ENCODE measurements around the gene KIF5C. TPM values are rescaled to one million over a fixed set of nuclear protein-coding genes. Genes with fewer than 3 reads are reported as not detected.
A peak's percentile ranks its signal among the peaks of the same experiment; 100 is the strongest.

The KIF5C gene
- total RNA-seq, 1 donor from 2014 or later: 26.8 TPM

DNA sequence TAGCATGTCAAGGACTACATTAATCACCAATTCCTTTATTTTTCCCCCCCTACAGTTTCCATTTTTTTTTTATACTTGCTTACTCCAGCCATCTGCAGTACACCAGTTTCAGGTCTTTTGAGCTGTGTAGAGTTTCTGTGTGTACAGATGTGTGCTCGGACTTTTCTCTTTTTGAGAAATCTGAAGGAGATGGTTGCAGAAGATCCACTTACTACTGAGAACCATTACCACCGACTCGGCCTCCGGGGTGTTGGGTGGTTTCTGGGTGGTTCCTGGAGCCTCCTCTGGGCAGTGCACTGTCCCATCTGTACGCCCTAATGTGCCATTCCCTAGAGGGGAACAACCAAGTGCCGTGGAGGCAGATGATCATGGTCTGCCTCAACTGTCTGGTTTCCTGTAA, 148.1 kb downstream of the KIF5C start:
- TF ChIP-seq, protein P1, sequence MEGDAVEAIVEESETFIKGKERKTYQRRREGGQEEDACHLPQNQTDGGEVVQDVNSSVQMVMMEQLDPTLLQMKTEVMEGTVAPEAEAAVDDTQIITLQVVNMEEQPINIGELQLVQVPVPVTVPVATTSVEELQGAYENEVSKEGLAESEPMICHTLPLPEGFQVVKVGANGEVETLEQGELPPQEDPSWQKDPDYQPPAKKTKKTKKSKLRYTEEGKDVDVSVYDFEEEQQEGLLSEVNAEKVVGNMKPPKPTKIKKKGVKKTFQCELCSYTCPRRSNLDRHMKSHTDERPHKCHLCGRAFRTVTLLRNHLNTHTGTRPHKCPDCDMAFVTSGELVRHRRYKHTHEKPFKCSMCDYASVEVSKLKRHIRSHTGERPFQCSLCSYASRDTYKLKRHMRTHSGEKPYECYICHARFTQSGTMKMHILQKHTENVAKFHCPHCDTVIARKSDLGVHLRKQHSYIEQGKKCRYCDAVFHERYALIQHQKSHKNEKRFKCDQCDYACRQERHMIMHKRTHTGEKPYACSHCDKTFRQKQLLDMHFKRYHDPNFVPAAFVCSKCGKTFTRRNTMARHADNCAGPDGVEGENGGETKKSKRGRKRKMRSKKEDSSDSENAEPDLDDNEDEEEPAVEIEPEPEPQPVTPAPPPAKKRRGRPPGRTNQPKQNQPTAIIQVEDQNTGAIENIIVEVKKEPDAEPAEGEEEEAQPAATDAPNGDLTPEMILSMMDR (IDR thresholded peaks at IDR 0.05; ENCODE audit: unreplicated experiment): no peak
- Mint-ChIP-seq H3K27me3 (no peaks in the 10 kb centered on the region), H3K4me3 (ENCODE audit: low read depth) (no peak overlapping the region), H3K27ac (no peak overlapping the region), H3K9me3 (ENCODE audit: low read depth) (no peaks in the 10 kb centered on the region), H3K36me3 (ENCODE audit: insufficient read depth) (peaks cover 3% of the 10 kb centered on the region), H3K4me1 (ENCODE audit: low read depth) (peaks cover 52% of the 10 kb centered on the region)
- DNase-seq (ENCODE audit: low spot score, unreplicated experiment): no peak

DNA sequence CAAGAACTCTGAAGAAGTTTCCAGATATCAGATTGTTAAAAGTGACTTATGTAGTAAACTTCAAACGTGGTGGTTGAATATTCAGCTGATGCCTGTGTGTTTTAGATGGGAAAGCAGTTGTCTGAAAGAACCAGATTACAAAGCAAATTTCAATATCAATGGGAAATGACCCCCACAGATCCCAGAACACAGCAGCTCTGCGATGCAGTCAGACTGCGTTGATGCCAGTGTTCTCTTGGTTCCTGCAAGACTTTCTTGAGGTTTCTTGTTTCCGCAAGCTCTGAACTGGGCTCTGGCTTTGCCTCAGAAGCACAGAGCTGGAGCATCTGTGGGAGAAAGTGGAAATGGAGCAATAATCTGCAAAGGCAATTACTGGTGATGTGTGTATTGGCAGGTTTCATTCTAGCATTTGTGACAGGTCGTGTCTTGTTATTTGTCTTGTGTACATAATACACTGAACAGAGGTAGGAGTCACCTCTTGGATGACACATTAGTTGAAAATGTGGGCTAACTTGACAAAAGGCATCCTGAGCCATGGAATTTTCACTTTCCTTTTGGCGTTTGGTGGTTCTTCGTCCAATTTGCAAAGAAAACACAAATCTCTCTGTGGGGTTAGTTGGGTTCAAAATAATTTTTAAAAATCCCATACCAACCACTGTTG, 152.7 kb downstream of the KIF5C start:
- no peak for DNase-seq (ENCODE audit: low spot score, unreplicated experiment)
- H3K9me3 Mint-ChIP-seq (ENCODE audit: low read depth): no peaks in the 10 kb centered on the region
- H3K27ac Mint-ChIP-seq: peak overlapping the region; percentile 70
- TF ChIP-seq, protein P1 (IDR thresholded peaks at IDR 0.05; ENCODE audit: unreplicated experiment): no peak
- H3K4me3 Mint-ChIP-seq (ENCODE audit: low read depth): no peak overlapping the region
- peaks cover 8% of the 10 kb centered on the region for H3K27me3 Mint-ChIP-seq
- peaks cover 56% of the 10 kb centered on the region for H3K4me1 Mint-ChIP-seq (ENCODE audit: low read depth)
- H3K36me3 Mint-ChIP-seq (ENCODE audit: insufficient read depth): peaks cover 2% of the 10 kb centered on the region

DNA sequence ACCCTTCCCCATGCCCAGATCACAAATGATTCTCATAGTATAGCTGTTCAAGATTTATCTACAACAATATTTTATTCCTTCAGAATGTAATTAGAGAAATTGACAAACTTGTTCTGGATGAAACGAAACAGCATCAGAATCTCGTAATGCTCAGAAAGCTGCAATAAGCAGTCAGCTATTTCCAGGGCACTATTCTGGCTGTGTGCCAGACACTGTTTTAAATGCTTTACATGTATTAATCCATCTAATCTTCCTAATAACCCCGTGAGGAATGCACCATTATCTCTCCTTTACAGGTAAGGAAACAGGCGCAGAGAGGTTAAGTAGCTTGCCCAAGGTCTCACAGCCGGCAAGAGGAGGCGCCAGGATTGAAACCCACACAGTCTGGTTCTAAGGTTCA, 153.3 kb downstream of the KIF5C start:
- TF ChIP-seq, protein P1 (IDR thresholded peaks at IDR 0.05; ENCODE audit: unreplicated experiment): no peak
- no peaks in the 10 kb centered on the region for H3K36me3 Mint-ChIP-seq (ENCODE audit: insufficient read depth)
- H3K4me3 Mint-ChIP-seq (ENCODE audit: low read depth): no peak overlapping the region
- DNase-seq (ENCODE audit: low spot score, unreplicated experiment): no peak
- peaks cover 8% of the 10 kb centered on the region for H3K27me3 Mint-ChIP-seq
- peaks cover 58% of the 10 kb centered on the region for H3K4me1 Mint-ChIP-seq (ENCODE audit: low read depth)
- peak overlapping the region; percentile 10 for H3K27ac Mint-ChIP-seq
- no peaks in the 10 kb centered on the region for H3K9me3 Mint-ChIP-seq (ENCODE audit: low read depth)

GRCh38 chr2:149028891-149029290, 153.9 kb downstream of the KIF5C start:
- H3K4me3 Mint-ChIP-seq (ENCODE audit: low read depth): no peak overlapping the region
- peaks cover 61% of the 10 kb centered on the region for H3K4me1 Mint-ChIP-seq (ENCODE audit: low read depth)
- peak overlapping the region; percentile 10 for H3K27ac Mint-ChIP-seq
- H3K27me3 Mint-ChIP-seq: peaks cover 8% of the 10 kb centered on the region
- H3K36me3 Mint-ChIP-seq (ENCODE audit: insufficient read depth): no peaks in the 10 kb centered on the region
- TF ChIP-seq, protein P1 (IDR thresholded peaks at IDR 0.05; ENCODE audit: unreplicated experiment): no peak
- DNase-seq (ENCODE audit: low spot score, unreplicated experiment): no peak
- no peaks in the 10 kb centered on the region for H3K9me3 Mint-ChIP-seq (ENCODE audit: low read depth)

DNA sequence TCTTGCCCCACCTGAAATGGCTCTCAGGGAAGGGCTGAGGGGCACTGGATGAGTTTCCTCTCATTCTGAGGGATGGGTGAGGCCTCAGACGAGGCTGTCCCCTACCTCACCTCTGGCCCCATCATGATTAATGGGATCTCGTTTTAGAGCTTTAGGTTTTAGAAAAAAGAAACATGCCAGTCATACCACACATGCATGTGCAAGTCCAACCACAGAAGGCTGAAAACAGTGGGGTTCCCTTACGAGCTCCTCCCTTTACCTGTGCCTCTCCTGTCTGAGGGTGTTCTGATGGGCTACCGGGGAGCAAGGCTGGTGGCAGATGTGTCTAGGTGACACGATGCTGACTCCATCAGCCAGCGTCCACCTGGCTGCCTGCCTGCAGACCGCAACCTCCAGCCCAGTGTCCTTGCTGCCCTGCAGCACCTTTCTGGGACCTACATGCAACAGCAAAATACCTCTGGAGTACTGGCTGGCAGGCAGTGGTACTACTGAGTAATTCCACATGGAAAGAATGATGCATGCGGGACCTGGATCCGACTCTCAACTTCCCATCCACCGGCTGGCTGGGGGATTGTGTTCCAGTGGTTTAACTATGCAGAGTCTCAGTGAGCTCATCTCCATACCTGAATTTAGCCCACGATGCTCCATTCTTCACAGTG, 154.4 kb downstream of the KIF5C start:
- Mint-ChIP-seq H3K36me3 (ENCODE audit: insufficient read depth) (no peaks in the 10 kb centered on the region), H3K4me3 (ENCODE audit: low read depth) (no peak overlapping the region), H3K27ac (no peak overlapping the region), H3K9me3 (ENCODE audit: low read depth) (no peaks in the 10 kb centered on the region), H3K27me3 (peaks cover 8% of the 10 kb centered on the region), H3K4me1 (ENCODE audit: low read depth) (peaks cover 62% of the 10 kb centered on the region)
- DNase-seq (ENCODE audit: low spot score, unreplicated experiment): no peak
- TF ChIP-seq, protein P1 (IDR thresholded peaks at IDR 0.05; ENCODE audit: unreplicated experiment): no peak

Data from progenitor cell of endocrine pancreas (in vitro differentiated cells).